Endothelial cell of umbilical vein (primary cell): ENCODE results near the gene HTR3D. TPM values are rescaled to one million over a fixed set of nuclear protein-coding genes. Genes with fewer than 3 reads are reported as not detected.

Experiments
- BruUV-seq: library from RNA; stranded (reverse); fragments of 400-500 nt; replicated peaks from 2 replicates; lab custom pipeline; 2021; lab: Mats Ljungman, UMichigan
- CTCF ChIA-PET: fragments of 300-600, 350-600 bp; sonication (Branson Sonifier 250); formaldehyde crosslinking; loops from one replicate; lab custom pipeline; 2021; ENCODE audit warnings: antibody characterized with exemption, inconsistent platforms; lab: Charles Lee
- POLR2A ChIA-PET: fragments of 300-600, 350-600 bp; sonication (Branson Sonifier 250); formaldehyde crosslinking; loops from one replicate; lab custom pipeline; 2021; ENCODE audit warnings: antibody characterized with exemption, inconsistent platforms; lab: Charles Lee
- DNase-seq: peaks from one replicate; pipeline ENCODE4 v3.0.0-alpha.2; 2011; ENCODE audit warnings: low read depth, low spot score
- FAIRE-seq: peaks from 2 replicates; lab custom pipeline; 2011; peaks lifted over from hg19 to GRCh38; lab: Jason Lieb, UNC
- H2AFZ ChIP-seq: 2 replicates; pipeline ENCODE4 v1.6.0; 2012; ENCODE audit warnings: low read depth, low read length, control low read depth, inconsistent platforms
- H3K27ac ChIP-seq: 2 replicates; pipeline ENCODE4 v1.5.1; 2011; ENCODE audit warnings: low read depth, mild to moderate bottlenecking, control low read depth, low read length, moderate library complexity; ENCODE audit not compliant: insufficient read depth
- H3K27me3 ChIP-seq, 2 experiments: 2 replicates each; pipeline versions ENCODE4 v1.6.0 to v1.6.1; 2011; ENCODE audit warnings: low read length in 2 of 2, mixed read lengths in 1 of 2; ENCODE audit not compliant: control insufficient read depth in 2 of 2, insufficient read depth in 2 of 2
- H3K36me3 ChIP-seq, 2 experiments: 2 replicates in 1 of 2; 3 replicates in 1 of 2; pipeline ENCODE4 v1.5.1; 2011; ENCODE audit warnings: low read length in 2 of 2, mild to moderate bottlenecking in 1 of 2, moderate library complexity in 1 of 2; ENCODE audit not compliant: control insufficient read depth in 2 of 2, insufficient read depth in 2 of 2; ENCODE audit errors: extremely low read depth in 1 of 2
- H3K4me1 ChIP-seq: 3 replicates; pipeline ENCODE4 v1.5.1; 2011; ENCODE audit warnings: mild to moderate bottlenecking, low read length; ENCODE audit not compliant: control insufficient read depth, insufficient read depth; ENCODE audit errors: extremely low read depth
- H3K4me2 ChIP-seq: 2 replicates; pipeline ENCODE4 v1.6.1; 2011; ENCODE audit warnings: low read length, control low read depth, mixed read lengths; ENCODE audit not compliant: insufficient read depth
- H3K4me3 ChIP-seq, 3 experiments: fragments of 200-600 bp in 1 of 3; sonication (generic), shearing (Covaris generic) in 1 of 3; replicated peaks in 1 of 3; 2 replicates each; pipeline ENCODE4 v1.5.1; 2011 to 2016; ENCODE audit warnings: control low read depth in 3 of 3, low read length in 3 of 3, mild to moderate bottlenecking in 2 of 3, inconsistent platforms in 1 of 3, low read depth in 1 of 3, moderate library complexity in 1 of 3; ENCODE audit not compliant: insufficient read depth in 1 of 3
- H3K79me2 ChIP-seq: 2 replicates; pipeline ENCODE4 v1.6.0; 2012; ENCODE audit warnings: low read length, inconsistent platforms; ENCODE audit not compliant: control insufficient read depth, insufficient read depth
- H3K9ac ChIP-seq: replicated peaks from 2 replicates; pipeline ENCODE3; 2011; ENCODE audit warnings: low read length, control low read depth; ENCODE audit not compliant: insufficient read depth; ENCODE audit errors: extremely low read depth
- H3K9me1 ChIP-seq: replicated peaks from 3 replicates; pipeline ENCODE4 v1.6.0; 2011; ENCODE audit warnings: mild to moderate bottlenecking, low read length; ENCODE audit not compliant: control insufficient read depth, insufficient read depth; ENCODE audit errors: extremely low read depth
- H3K9me3 ChIP-seq: replicated peaks from 2 replicates; pipeline ENCODE4 v1.5.1; 2012; ENCODE audit warnings: low read length, inconsistent platforms; ENCODE audit not compliant: control insufficient read depth, insufficient read depth
- H4K20me1 ChIP-seq: replicated peaks from 2 replicates; pipeline ENCODE3; 2011; ENCODE audit warnings: mild to moderate bottlenecking, low read length; ENCODE audit not compliant: control insufficient read depth, insufficient read depth; ENCODE audit errors: extremely low read depth
- EZH2 ChIP-seq: IDR thresholded peaks from 2 replicates; pipeline ENCODE4 v1.6.1; 2012; ENCODE audit warnings: borderline replicate concordance, low read depth, mild to moderate bottlenecking, moderate library complexity, low read length, inconsistent platforms; ENCODE audit not compliant: severe bottlenecking
- FOS ChIP-seq: IDR thresholded peaks from 2 replicates; pipeline ENCODE4 v1.6.1; 2011; ENCODE audit warnings: mild to moderate bottlenecking, low read length, moderate library complexity, borderline replicate concordance; ENCODE audit not compliant: insufficient read depth
- GATA2 ChIP-seq: IDR thresholded peaks from 2 replicates; pipeline ENCODE4 v1.7.0; 2011; ENCODE audit warnings: low read depth, mild to moderate bottlenecking, moderate library complexity, mixed read lengths, low read length; ENCODE audit not compliant: insufficient read length, insufficient read depth
- JUN ChIP-seq: IDR thresholded peaks from 2 replicates; pipeline ENCODE4 v1.6.1; 2011; ENCODE audit warnings: borderline replicate concordance, low read depth; ENCODE audit not compliant: insufficient read length, insufficient read depth
- MYC ChIP-seq: IDR thresholded peaks from one replicate; pipeline ENCODE4 v1.6.1; 2011; ENCODE audit warnings: mild to moderate bottlenecking, low read depth, low read length
- POLR2A ChIP-seq: IDR thresholded peaks from 2 replicates; pipeline ENCODE4 v1.6.1; 2012; ENCODE audit warnings: low read depth, mild to moderate bottlenecking, control low read depth, low read length
- POLR2AphosphoS5 ChIP-seq: IDR thresholded peaks from 2 replicates; pipeline ENCODE4 v1.6.1; 2012; ENCODE audit warnings: low read depth, mild to moderate bottlenecking, control low read depth, low read length, moderate library complexity; ENCODE audit not compliant: insufficient read depth
- dilution Hi-C: fragments of 300-500 bp; cut with MboI; formaldehyde crosslinking; loops from one replicate; pipeline ENCODE4 v1.15.0; 2019; ENCODE audit warnings: low sequenced_read_pairs; ENCODE audit not compliant: extremely low pct_ligation_motif_present
- intact Hi-C: fragments of 100-400 bp; cut with micrococcal nuclease; formaldehyde crosslinking; loops from one replicate; pipeline ENCODE4 v1.10.0; 2022
- polyA plus RNA-seq, 4 experiments: library from polyadenylated mRNA; depleted of rRNA in 3 of 4; stranded (reverse) in 3 of 4; unstranded in 1 of 4; fragments of >200 nt; gene quantifications; 2 replicates each; pipeline versions ENCODE4 v1.2.1 to v1.2.3, GENCODE V29; 2011 to 2012; ENCODE audit warnings: missing spikeins in 1 of 4
- total RNA-seq: library from RNA; stranded (reverse); gene quantifications from 2 replicates; pipeline ENCODE4 v1.2.3, GENCODE V29; 2021
- TF ChIP-seq, protein P1 (sequence below), 2 donors: IDR thresholded peaks; 1 replicate in 1 of 2; 2 replicates in 1 of 2; pipeline ENCODE4 v1.5.1; 2011; ENCODE audit warnings: low read length in 2 of 2, mild to moderate bottlenecking in 2 of 2, moderate library complexity in 2 of 2, control low read depth in 1 of 2, inconsistent platforms in 1 of 2, low read depth in 1 of 2; ENCODE audit not compliant: insufficient read depth in 1 of 2; ENCODE audit errors: extremely low read depth in 1 of 2
- TF ChIP-seq, protein P2 (sequence below): IDR thresholded peaks from 2 replicates; pipeline ENCODE4 v1.6.1; 2011; ENCODE audit not compliant: insufficient read depth, insufficient read length

Gene HTR3D
- total and polyA plus RNA-seq, 2 donors (not counting 3 experiments of a cell fraction or from before 2014, with no cell fraction given) = not detected

GRCh38 chr3:183984127-183984740 lies 47.3 kb upstream of the HTR3D start:
- CTCF ChIA-PET = no interaction called here
- no peaks in the 10 kb centered on the region for H3K27me3 ChIP-seq
- no peak overlapping the region for H3K9ac ChIP-seq
- H3K4me3 ChIP-seq = no peak overlapping the region
- intact Hi-C loops (no loop called here), dilution Hi-C loops (no loop called here)
- POLR2A ChIA-PET = no interaction called here
- H3K27ac ChIP-seq = no peak overlapping the region
- no peaks in the 10 kb centered on the region for H3K9me3 ChIP-seq
- no TSS peak for BruUV-seq
- DNase-seq (no peak), FAIRE-seq (no peak)
- no peak overlapping the region for H3K4me2 ChIP-seq
- TF ChIP-seq POLR2AphosphoS5 = no peak
- no peak for TF ChIP-seq EZH2
- TF ChIP-seq FOS = no peak
- TF ChIP-seq GATA2 = no peak
- no peaks in the 10 kb centered on the region for H3K9me1 ChIP-seq
- H3K4me1 ChIP-seq = no peaks in the 10 kb centered on the region
- peaks cover 10 to 14% of the 10 kb centered on the region in 2 experiments for H3K36me3 ChIP-seq
- H2AFZ ChIP-seq = no peak overlapping the region
- H4K20me1 ChIP-seq = no peaks in the 10 kb centered on the region
- H3K79me2 ChIP-seq = no peaks in the 10 kb centered on the region

DNA sequence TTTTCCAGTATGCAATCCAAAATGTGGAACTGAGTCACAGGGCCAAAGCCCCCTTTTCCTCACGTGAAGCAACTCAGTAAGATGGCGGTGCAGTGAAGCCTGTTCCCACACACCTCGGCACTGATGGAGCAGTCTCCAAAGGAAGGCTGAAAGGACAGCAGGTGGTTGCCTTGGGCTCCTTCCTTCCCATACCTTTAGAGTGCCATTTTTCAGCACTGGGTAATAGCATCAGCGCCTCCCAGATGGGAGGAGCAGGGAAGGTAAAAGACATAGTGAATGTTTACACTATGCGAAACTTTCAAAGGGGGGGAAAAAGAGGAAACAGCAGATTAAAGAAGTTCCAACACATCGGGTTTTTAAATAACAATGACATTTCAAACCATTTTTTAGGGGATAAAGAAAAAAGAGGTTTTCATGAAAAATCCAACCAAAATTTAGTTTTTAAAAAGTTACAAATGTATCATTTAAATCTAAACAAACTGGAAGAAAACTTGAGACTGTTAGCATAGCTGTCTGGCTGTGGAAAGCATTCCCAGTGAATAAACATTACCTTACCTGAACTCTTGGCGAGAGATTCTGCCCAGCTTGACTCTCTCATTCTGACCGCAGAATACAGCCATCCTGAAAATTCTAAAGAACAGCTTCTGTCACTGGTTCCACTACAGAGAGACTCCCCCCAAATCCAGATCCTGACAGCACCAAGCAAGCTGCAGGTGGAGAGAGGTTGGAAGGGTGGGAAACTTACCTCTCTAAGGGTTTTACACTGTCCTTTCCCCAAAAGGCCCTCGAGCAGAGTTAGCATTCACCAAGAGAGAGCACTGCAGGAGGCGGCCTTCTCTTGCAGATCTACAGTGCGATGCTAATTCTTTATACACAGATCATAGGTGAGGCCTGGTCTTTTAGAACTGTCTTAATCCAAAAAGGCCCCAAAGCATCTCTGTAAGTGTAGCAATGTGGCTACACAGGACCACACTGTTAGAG lies 46.5 kb upstream of the HTR3D start:
- ChIA-PET POLR2A (no interaction called here), CTCF (no interaction called here)
- intact Hi-C loops = no loop called here
- no peaks in the 10 kb centered on the region for H3K9me1 ChIP-seq
- H3K4me2 ChIP-seq = no peak overlapping the region
- no peaks in the 10 kb centered on the region for H3K27me3 ChIP-seq
- BruUV-seq = no TSS peak
- DNase-seq = no peak
- dilution Hi-C loops = no loop called here
- H3K4me3 ChIP-seq = no peak overlapping the region
- no peak overlapping the region for H3K27ac ChIP-seq
- no peak overlapping the region for H3K9ac ChIP-seq
- H3K4me1 ChIP-seq = no peaks in the 10 kb centered on the region
- no peaks in the 10 kb centered on the region for H3K79me2 ChIP-seq
- no peaks in the 10 kb centered on the region for H3K9me3 ChIP-seq
- H4K20me1 ChIP-seq = no peaks in the 10 kb centered on the region
- no peak for FAIRE-seq
- peaks cover 10 to 14% of the 10 kb centered on the region in 2 experiments for H3K36me3 ChIP-seq
- no peak overlapping the region for H2AFZ ChIP-seq
- TF ChIP-seq POLR2A = no peak
- no peak for TF ChIP-seq EZH2
- TF ChIP-seq, protein P1, sequence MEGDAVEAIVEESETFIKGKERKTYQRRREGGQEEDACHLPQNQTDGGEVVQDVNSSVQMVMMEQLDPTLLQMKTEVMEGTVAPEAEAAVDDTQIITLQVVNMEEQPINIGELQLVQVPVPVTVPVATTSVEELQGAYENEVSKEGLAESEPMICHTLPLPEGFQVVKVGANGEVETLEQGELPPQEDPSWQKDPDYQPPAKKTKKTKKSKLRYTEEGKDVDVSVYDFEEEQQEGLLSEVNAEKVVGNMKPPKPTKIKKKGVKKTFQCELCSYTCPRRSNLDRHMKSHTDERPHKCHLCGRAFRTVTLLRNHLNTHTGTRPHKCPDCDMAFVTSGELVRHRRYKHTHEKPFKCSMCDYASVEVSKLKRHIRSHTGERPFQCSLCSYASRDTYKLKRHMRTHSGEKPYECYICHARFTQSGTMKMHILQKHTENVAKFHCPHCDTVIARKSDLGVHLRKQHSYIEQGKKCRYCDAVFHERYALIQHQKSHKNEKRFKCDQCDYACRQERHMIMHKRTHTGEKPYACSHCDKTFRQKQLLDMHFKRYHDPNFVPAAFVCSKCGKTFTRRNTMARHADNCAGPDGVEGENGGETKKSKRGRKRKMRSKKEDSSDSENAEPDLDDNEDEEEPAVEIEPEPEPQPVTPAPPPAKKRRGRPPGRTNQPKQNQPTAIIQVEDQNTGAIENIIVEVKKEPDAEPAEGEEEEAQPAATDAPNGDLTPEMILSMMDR (IDR thresholded peaks at IDR 0.05; ENCODE audit: extremely low read depth in 1 of 2, insufficient read depth in 1 of 2, low read depth in 1 of 2, low read length in 2 of 2) = no peak
- TF ChIP-seq FOS = no peak
- no peak for TF ChIP-seq GATA2
- no peak for TF ChIP-seq POLR2AphosphoS5
- TF ChIP-seq MYC = no peak
- TF ChIP-seq, protein P2, sequence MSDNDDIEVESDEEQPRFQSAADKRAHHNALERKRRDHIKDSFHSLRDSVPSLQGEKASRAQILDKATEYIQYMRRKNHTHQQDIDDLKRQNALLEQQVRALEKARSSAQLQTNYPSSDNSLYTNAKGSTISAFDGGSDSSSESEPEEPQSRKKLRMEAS = no peak
- TF ChIP-seq JUN = no peak
